Body of pancreas (tissue), 4 donors: Measurements from ENCODE around the gene EIF4B. TPM values are rescaled to one million over a fixed set of nuclear protein-coding genes. Genes with fewer than 3 reads are reported as not detected.

Experiments used
- ATAC-seq: fragments of 150-250 bp; one replicate; pipeline ENCODE4 v1.9.1; 2016
- DNase-seq, 4 donors: peaks; one replicate each; pipeline ENCODE4 v3.0.0-alpha.2; 2019
- H3K27ac ChIP-seq, 4 donors: fragments of 200-600 bp; sonication (generic); 1 replicate in 3 of 4; 2 replicates in 1 of 4; pipeline versions ENCODE4 v1.5.1 to v1.6.1; 2016 to 2019; ENCODE audit warnings: mild to moderate bottlenecking in 1 of 4, mixed read lengths in 1 of 4, moderate library complexity in 1 of 4
- H3K27me3 ChIP-seq, 2 donors: fragments of 200-600 bp; sonication (generic); one replicate each; pipeline ENCODE4 v1.6.0; 2016; ENCODE audit warnings: mild to moderate bottlenecking in 1 of 2
- H3K36me3 ChIP-seq, 2 donors: fragments of 200-600 bp; sonication (generic); replicated peaks in 1 of 2; 2 replicates each; pipeline ENCODE4 v1.5.1; 2016; ENCODE audit warnings: low read depth in 2 of 2; ENCODE audit not compliant: insufficient read depth in 1 of 2
- H3K4me1 ChIP-seq: fragments of 200-600 bp; sonication (generic); one replicate; pipeline ENCODE4 v1.6.0; 2016
- H3K4me3 ChIP-seq, 2 donors: fragments of 200-600 bp; sonication (generic); 1 replicate in 1 of 2; 2 replicates in 1 of 2; pipeline ENCODE4 v1.5.1; 2016 to 2019
- H3K9me3 ChIP-seq, 3 donors: fragments of 200-600 bp; sonication (generic); 1 replicate in 2 of 3; 2 replicates in 1 of 3; pipeline ENCODE4 v1.5.1; 2016
- POLR2A ChIP-seq, 3 donors: fragments of 450-650 bp; IDR thresholded peaks; one replicate each; pipeline ENCODE4 v1.6.1; 2016; ENCODE audit warnings: antibody characterized with exemption in 3 of 3, mild to moderate bottlenecking in 2 of 3
- WGBS, 2 donors: methylation state at CpG; one replicate each; pipeline ENCODE4 v1.1.5; 2017; 5-methylcytosine and 5-hydroxymethylcytosine counted together
- intact Hi-C: fragments of 100-400 bp; cut with DNase I; formaldehyde crosslinking; loops from one replicate; pipeline ENCODE4 v1.15.1; 2023
- microRNA-seq, 2 donors: library from miRNA; unstranded; fragments of <30 nt; microRNA quantifications; one replicate each; pipeline ENCODE4, GENCODE V29; 2016; ENCODE audit warnings: borderline number of aligned reads in 2 of 2, borderline replicate concordance in 2 of 2
- small RNA-seq: library from RNA; depleted of rRNA; stranded (forward); fragments of <200 nt; gene quantifications from one replicate; pipeline ENCODE3, GENCODE V24; 2016
- total RNA-seq, 2 donors: library from RNA; depleted of rRNA; stranded (reverse); fragments of >200 nt; gene quantifications; one replicate each; pipeline ENCODE4 v1.1.0, GENCODE V29; 2016
- TF ChIP-seq, protein P1 (sequence below), 7 experiments: fragments of 450-650 bp in 4 of 7; fragments of 200-600 bp in 3 of 7; sonication (generic) in 3 of 7; IDR thresholded peaks; one replicate each; pipeline ENCODE4 v1.5.1; 2016 to 2019; ENCODE audit warnings: antibody characterized with exemption in 7 of 7

The EIF4B gene
- total RNA-seq, 2 donors from 2014 or later = 326 to 389 TPM

DNA sequence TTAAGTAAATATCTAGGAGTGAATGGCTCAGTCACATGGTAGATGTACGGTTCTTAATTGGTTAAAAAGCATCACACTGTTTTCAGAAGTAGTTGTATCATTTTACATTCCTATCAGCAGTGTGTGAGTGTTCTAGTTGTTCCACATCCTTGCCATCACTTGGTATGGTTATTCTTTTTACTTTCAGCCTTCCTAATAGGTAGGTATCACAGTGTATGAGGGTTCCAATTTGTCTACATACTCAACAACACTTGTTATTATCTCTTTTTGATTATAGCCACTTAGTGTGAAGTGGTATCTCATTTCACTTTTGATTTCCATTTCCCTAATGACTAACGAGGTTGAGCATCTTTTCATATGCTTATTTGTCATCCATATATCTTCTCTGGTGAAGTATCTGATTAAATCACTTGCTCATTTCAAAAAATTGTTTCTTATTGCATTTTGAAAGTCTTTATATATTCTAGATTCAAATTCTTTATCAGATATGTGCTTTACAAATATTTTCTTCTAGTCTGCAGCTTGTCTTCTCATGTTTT is 76.5 kb downstream of the EIF4B start:
- TF ChIP-seq POLR2A (IDR thresholded peaks at IDR 0.05) = no peak
- TF ChIP-seq, protein P1, sequence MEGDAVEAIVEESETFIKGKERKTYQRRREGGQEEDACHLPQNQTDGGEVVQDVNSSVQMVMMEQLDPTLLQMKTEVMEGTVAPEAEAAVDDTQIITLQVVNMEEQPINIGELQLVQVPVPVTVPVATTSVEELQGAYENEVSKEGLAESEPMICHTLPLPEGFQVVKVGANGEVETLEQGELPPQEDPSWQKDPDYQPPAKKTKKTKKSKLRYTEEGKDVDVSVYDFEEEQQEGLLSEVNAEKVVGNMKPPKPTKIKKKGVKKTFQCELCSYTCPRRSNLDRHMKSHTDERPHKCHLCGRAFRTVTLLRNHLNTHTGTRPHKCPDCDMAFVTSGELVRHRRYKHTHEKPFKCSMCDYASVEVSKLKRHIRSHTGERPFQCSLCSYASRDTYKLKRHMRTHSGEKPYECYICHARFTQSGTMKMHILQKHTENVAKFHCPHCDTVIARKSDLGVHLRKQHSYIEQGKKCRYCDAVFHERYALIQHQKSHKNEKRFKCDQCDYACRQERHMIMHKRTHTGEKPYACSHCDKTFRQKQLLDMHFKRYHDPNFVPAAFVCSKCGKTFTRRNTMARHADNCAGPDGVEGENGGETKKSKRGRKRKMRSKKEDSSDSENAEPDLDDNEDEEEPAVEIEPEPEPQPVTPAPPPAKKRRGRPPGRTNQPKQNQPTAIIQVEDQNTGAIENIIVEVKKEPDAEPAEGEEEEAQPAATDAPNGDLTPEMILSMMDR (IDR thresholded peaks at IDR 0.05) = no peak
- Histone ChIP-seq H3K4me3 (no peak overlapping the region), H3K36me3 (no peaks in the 10 kb centered on the region), H3K4me1 (peaks cover 19% of the 10 kb centered on the region), H3K9me3 (no peaks in the 10 kb centered on the region), H3K27ac (no peak overlapping the region), H3K27me3 (no peaks in the 10 kb centered on the region)
- DNase-seq (no peak), ATAC-seq (no peak)
- 71 to 75% methylated on average over 2 of the region's 2 CpGs for WGBS, 2 donors
- intact Hi-C loops = no loop called here

DNA sequence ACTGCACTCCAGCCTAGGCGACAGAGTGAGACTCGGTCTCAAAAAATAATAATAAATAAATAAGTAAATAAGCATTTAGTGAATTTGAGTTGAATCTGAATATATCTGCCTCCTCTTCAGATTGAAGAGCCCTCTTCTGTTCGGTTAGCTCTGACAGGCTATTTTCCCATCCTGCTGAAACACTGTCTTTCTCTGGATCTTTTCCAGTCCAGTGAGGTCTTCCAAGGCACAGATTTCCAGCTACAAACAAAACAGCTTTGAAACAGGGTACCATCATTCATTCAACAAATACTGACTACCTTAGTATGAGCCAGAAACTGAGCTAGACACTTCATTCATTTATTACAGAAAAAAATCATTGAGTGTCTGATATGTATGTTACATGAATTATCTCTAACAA is 80.1 kb downstream of the EIF4B start:
- intact Hi-C loops = no loop called here
- Histone ChIP-seq H3K27me3 (no peaks in the 10 kb centered on the region), H3K4me3 (no peak overlapping the region), H3K27ac (no peak overlapping the region), H3K4me1 (no peaks in the 10 kb centered on the region), H3K36me3 (no peaks in the 10 kb centered on the region), H3K9me3 (no peaks in the 10 kb centered on the region)
- ATAC-seq (no peak), DNase-seq (no peak)
- WGBS, 2 donors = 86 to 89% methylated on average over 3 of the region's 3 CpGs
- TF ChIP-seq, protein P1 (IDR thresholded peaks at IDR 0.05) = no peak
- TF ChIP-seq POLR2A (IDR thresholded peaks at IDR 0.05) = no peak

DNA sequence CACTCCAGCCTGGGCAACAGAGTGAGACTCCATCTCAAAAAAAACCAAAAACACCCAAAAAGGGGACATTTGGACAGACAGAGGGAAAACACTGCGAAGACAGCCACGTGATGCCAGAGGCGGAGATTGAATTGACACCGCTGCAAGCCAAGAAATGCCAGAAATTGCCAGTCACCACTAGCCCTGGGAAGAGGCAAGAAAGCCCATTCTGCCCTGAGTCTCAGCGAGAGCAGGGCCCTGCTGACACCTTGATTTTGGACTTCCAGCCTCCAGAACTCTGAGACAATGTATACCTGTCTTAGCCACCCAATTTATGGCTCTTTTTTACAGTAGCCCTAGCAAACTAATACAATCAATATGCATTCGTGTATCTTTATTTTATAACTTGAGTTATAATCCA is 83.8 kb downstream of the EIF4B start:
- 91 to 93% methylated on average over 6 of the region's 6 CpGs for WGBS, 2 donors
- H3K4me1 ChIP-seq = no peaks in the 10 kb centered on the region
- no peaks in the 10 kb centered on the region for H3K27me3 ChIP-seq
- TF ChIP-seq POLR2A (IDR thresholded peaks at IDR 0.05) = no peak
- no peak for DNase-seq
- ATAC-seq = no peak
- no peaks in the 10 kb centered on the region for H3K9me3 ChIP-seq
- H3K4me3 ChIP-seq = no peak overlapping the region
- no peaks in the 10 kb centered on the region for H3K36me3 ChIP-seq
- intact Hi-C loops = no loop called here
- no peak overlapping the region for H3K27ac ChIP-seq

DNA sequence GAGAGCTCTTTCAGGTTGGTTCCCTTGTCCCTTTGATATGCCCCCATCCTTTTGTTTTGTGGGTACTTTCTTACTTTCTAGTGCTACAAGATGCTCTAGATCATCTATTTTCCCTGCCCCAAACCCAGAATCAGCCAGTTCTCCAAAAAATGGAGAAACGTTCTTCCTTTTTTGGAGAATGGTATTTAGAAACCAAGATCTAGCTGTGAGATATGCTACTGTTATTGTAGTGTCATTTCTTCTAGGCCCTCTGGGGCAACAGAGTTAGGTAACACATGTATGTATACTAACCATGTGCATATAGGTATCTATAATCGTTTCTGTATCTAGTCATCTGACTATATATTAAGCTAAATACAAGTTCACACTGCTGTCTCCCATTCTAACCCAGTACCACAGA is 84.3 kb downstream of the EIF4B start:
- Histone ChIP-seq H3K9me3 (no peaks in the 10 kb centered on the region), H3K27me3 (no peaks in the 10 kb centered on the region), H3K36me3 (no peaks in the 10 kb centered on the region), H3K4me3 (no peak overlapping the region), H3K27ac (no peak overlapping the region), H3K4me1 (no peaks in the 10 kb centered on the region)
- TF ChIP-seq, protein P1 (IDR thresholded peaks at IDR 0.05) = no peak
- no peak for TF ChIP-seq POLR2A (IDR thresholded peaks at IDR 0.05)
- intact Hi-C loops = no loop called here
- ATAC-seq = no peak
- no peak for DNase-seq
- 40 to 49% methylated on average over 2 of the region's 2 CpGs for WGBS, 2 donors

DNA sequence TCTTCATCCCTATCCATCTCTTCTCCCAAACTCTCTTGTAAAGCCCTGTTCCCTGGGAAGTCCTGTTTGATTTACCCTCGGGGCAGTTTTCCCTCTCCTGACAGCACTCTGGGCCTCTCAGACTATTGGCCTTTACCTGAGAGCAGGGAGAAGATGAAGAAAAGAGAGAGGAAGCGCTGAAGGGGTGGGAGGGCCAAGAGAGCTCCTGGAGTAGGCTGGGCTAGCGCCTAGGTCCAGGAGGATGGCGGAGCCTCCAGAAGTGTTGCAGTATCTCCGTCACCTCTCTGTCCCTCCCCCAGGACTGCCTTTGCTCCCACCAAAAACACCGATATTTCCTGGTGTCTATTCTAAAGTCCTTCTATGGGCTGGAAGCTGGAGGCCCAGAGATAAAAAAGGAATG is 85.5 kb downstream of the EIF4B start:
- WGBS, 2 donors = 78 to 84% methylated on average over 6 of the region's 6 CpGs
- Histone ChIP-seq H3K4me1 (no peaks in the 10 kb centered on the region), H3K36me3 (no peaks in the 10 kb centered on the region), H3K9me3 (no peaks in the 10 kb centered on the region), H3K4me3 (no peak overlapping the region), H3K27me3 (no peaks in the 10 kb centered on the region), H3K27ac (no peak overlapping the region)
- intact Hi-C loops = no loop called here
- DNase-seq = no peak
- no peak for ATAC-seq
- TF ChIP-seq, protein P1 (IDR thresholded peaks at IDR 0.05) = no peak
- no peak for TF ChIP-seq POLR2A (IDR thresholded peaks at IDR 0.05)

Small RNA genes lying within 50 kb of the gene (microRNA-seq; reads per million reads assigned to microRNA genes)
- 0.45 to 1.4 reads per million in 2 donors for gene MIR6757

Small RNA genes lying within 50 kb of the gene (small RNA-seq; reads per million reads assigned to genes)
- gene MIR6757 = not detected

Other genes starting within 250 kb of the EIF4B start
- gene KRT76, start 229.1 kb upstream of the EIF4B start, total RNA-seq = not detected
- not detected for gene KRT3, start 210.3 kb upstream of the EIF4B start, total RNA-seq
- gene KRT4, start 192.3 kb upstream of the EIF4B start, total RNA-seq = under 1 TPM in 1 of 2 donors, not detected in 1; 0.52 TPM
- gene KRT79, start 172.1 kb upstream of the EIF4B start, total RNA-seq = not detected
- not detected for gene KRT78, start 157.5 kb upstream of the EIF4B start, total RNA-seq
- 100 to 1,000 TPM; 394 to 455 TPM for gene KRT8, start 101.4 kb upstream of the EIF4B start, total RNA-seq
- 100 to 1,000 TPM; 542 to 573 TPM for gene KRT18, start 57.3 kb upstream of the EIF4B start, total RNA-seq
- 100 to 1,000 TPM in 1 of 2 donors, 10 to 100 TPM in 1; 75.5 to 113 TPM for gene TNS2, start 43.6 kb downstream of the EIF4B start, total RNA-seq
- gene SPRYD3, start 72.9 kb downstream of the EIF4B start, total RNA-seq = 10 to 100 TPM; 35.3 to 59.3 TPM
- gene IGFBP6, start 91.2 kb downstream of the EIF4B start, total RNA-seq = 100 to 1,000 TPM; 154 to 204 TPM
- not detected for gene SOAT2, start 97.0 kb downstream of the EIF4B start, total RNA-seq
- 10 to 100 TPM; 10.1 to 21.4 TPM for gene ZNF740, start 174.3 kb downstream of the EIF4B start, total RNA-seq
- 10 to 100 TPM; 31.4 to 64.3 TPM for gene CSAD, start 174.5 kb downstream of the EIF4B start, total RNA-seq
- 1 to 10 TPM; 2.3 to 4.9 TPM for gene ITGB7, start 200.8 kb downstream of the EIF4B start, total RNA-seq
- gene RARG, start 225.8 kb downstream of the EIF4B start, total RNA-seq = 10 to 100 TPM in 1 of 2 donors, 1 to 10 TPM in 1; 9.2 to 11.7 TPM